ENCODE results near the gene SMG6.

GRCh38 chr17:2071024-2071385 lies 232.6 kb downstream of the SMG6 start:
- TF ChIP-seq CTCF (IDR thresholded peaks at IDR 0.05) (no peak), EZH2 (IDR thresholded peaks at IDR 0.05; ENCODE audit: borderline replicate concordance, insufficient read depth, low read depth, low read length, poor library complexity, severe bottlenecking) (no peak)

Data from B cell (primary cell).